Lower lobe of right lung (tissue), 2 donors: Measurements from ENCODE around the gene ITGB3. TPM values are rescaled to one million over a fixed set of nuclear protein-coding genes. Genes with fewer than 3 reads are reported as not detected.

ENCODE experiments used
- ATAC-seq, 2 donors: fragments of 200-7000 bp; cut with Tn5 transposase; one replicate each; pipeline ENCODE4 v1.9.1; 2020 to 2022; ENCODE audit warnings: mild to moderate bottlenecking in 2 of 2, moderate library complexity in 2 of 2
- DNase-seq: peaks from one replicate; pipeline ENCODE4 v3.0.0-alpha.2; 2020
- H3K27ac ChIP-seq: fragments of 200-600 bp; one replicate; pipeline ENCODE4 v1.8.0; 2022
- H3K27me3 ChIP-seq: fragments of 200-600 bp; one replicate; pipeline ENCODE4 v1.8.0; 2022; ENCODE audit warnings: low read depth
- H3K36me3 ChIP-seq: fragments of 200-600 bp; one replicate; pipeline ENCODE4 v1.8.0; 2022; ENCODE audit warnings: mild to moderate bottlenecking
- H3K4me1 ChIP-seq: fragments of 200-600 bp; one replicate; pipeline ENCODE4 v1.8.0; 2022
- H3K4me3 ChIP-seq: fragments of 200-600 bp; one replicate; pipeline ENCODE4 v1.8.0; 2022; ENCODE audit warnings: mild to moderate bottlenecking
- H3K9me3 ChIP-seq: fragments of 200-600 bp; one replicate; pipeline ENCODE4 v1.8.0; 2022
- CTCF ChIP-seq: fragments of 200-600 bp; IDR thresholded peaks from one replicate; pipeline ENCODE4 v1.8.0; 2022; ENCODE audit warnings: antibody characterized with exemption, mild to moderate bottlenecking
- intact Hi-C: fragments of 100-400 bp; cut with DNase I; formaldehyde crosslinking; loops from one replicate; pipeline ENCODE4 v1.11.0; 2022
- total RNA-seq: library from RNA; stranded (reverse); fragmentation: NEBNext Ultra II Directional; extraction: Animal tissue kit (Norgen Biotek cat#: 25700); gene quantifications from one replicate; pipeline ENCODE4 v1.2.1, GENCODE V29; 2021
- donor health status: DM: no; HTN: yes; CAD: no; lungs with severe emphysema.

Gene ITGB3
- total RNA-seq, 1 donor from 2014 or later: 10.5 TPM

- no peak overlapping the region for H3K27ac ChIP-seq
- DNase-seq (no peak), ATAC-seq (no peak)
- H3K27me3 ChIP-seq: no peaks in the 10 kb centered on the region
- intact Hi-C loops: no loop called here
- no peaks in the 10 kb centered on the region for H3K9me3 ChIP-seq
- no peak overlapping the region for H3K4me3 ChIP-seq
- no peak for TF ChIP-seq CTCF
- H3K4me1 ChIP-seq: peaks cover 9% of the 10 kb centered on the region
- no peaks in the 10 kb centered on the region for H3K36me3 ChIP-seq
Measured at GRCh38 chr17:47295874-47296255, 42.2 kb downstream of the ITGB3 start.

GRCh38 chr17:47297661-47298400 lies 44.2 kb downstream of the ITGB3 start:
- peak in 1 of 2 donors; percentile 25 for ATAC-seq
- Histone ChIP-seq H3K27me3 (no peaks in the 10 kb centered on the region), H3K9me3 (no peaks in the 10 kb centered on the region), H3K36me3 (no peaks in the 10 kb centered on the region), H3K4me1 (peaks cover 9% of the 10 kb centered on the region), H3K27ac (no peak overlapping the region), H3K4me3 (no peak overlapping the region)
- TF ChIP-seq CTCF: no peak
- intact Hi-C loops: no loop called here
- DNase-seq: no peak

GRCh38 chr17:47298712-47299111 lies 45.1 kb downstream of the ITGB3 start:
- H3K36me3 ChIP-seq: no peaks in the 10 kb centered on the region

GRCh38 chr17:47299239-47299910 lies 45.7 kb downstream of the ITGB3 start:
- TF ChIP-seq CTCF: no peak
- H3K36me3 ChIP-seq: no peaks in the 10 kb centered on the region
- no peaks in the 10 kb centered on the region for H3K27me3 ChIP-seq
- DNase-seq (no peak), ATAC-seq (no peak)
- intact Hi-C loops: no loop called here
- no peaks in the 10 kb centered on the region for H3K9me3 ChIP-seq
- H3K4me3 ChIP-seq: no peak overlapping the region
- H3K4me1 ChIP-seq: peaks cover 7% of the 10 kb centered on the region
- H3K27ac ChIP-seq: no peak overlapping the region

More at GRCh38 chr17:47298712-47299111, 45.1 kb downstream of the ITGB3 start:
- DNase-seq (no peak), ATAC-seq (no peak)
- no peak for TF ChIP-seq CTCF
- no peak overlapping the region for H3K4me3 ChIP-seq
- no peak overlapping the region for H3K27ac ChIP-seq
- intact Hi-C loops: no loop called here
- no peaks in the 10 kb centered on the region for H3K9me3 ChIP-seq
- peaks cover 9% of the 10 kb centered on the region for H3K4me1 ChIP-seq
- H3K27me3 ChIP-seq: no peaks in the 10 kb centered on the region

- no peaks in the 10 kb centered on the region for H3K4me1 ChIP-seq
- H3K27me3 ChIP-seq: no peaks in the 10 kb centered on the region
- no peaks in the 10 kb centered on the region for H3K36me3 ChIP-seq
- H3K9me3 ChIP-seq: no peaks in the 10 kb centered on the region
- no peak for DNase-seq
- no peak overlapping the region for H3K27ac ChIP-seq
- ATAC-seq: no peak
- intact Hi-C loops: no loop called here
- TF ChIP-seq CTCF: no peak
- no peak overlapping the region for H3K4me3 ChIP-seq
Measured at GRCh38 chr17:47300718-47301117, 47.1 kb downstream of the ITGB3 start.
